PC-3 (cell line): ENCODE measurements around the gene AGL.

Experiments used
- CTCF ChIP-seq: fragments of 300-600 bp; sonication (generic); conservative IDR thresholded peaks from 2 replicates; pipeline ENCODE4 v1.5.1; 2017; ENCODE audit warnings: antibody characterized with exemption, low read depth, mild to moderate bottlenecking, low read length
- EZH2phosphoT487 ChIP-seq: fragments of 300-600 bp; sonication (generic); IDR thresholded peaks from 2 replicates; pipeline ENCODE4 v1.6.1; 2018; ENCODE audit warnings: mild to moderate bottlenecking, antibody characterized with exemption, low read length, borderline replicate concordance

- no peak for TF ChIP-seq CTCF
- no peak for TF ChIP-seq EZH2phosphoT487
Observed at GRCh38 chr1:99936071-99936470, 85.9 kb downstream of the AGL start.
